GM12878 (cell line): ENCODE measurements around the gene SPAM1. TPM values are rescaled to one million over a fixed set of nuclear protein-coding genes. Genes with fewer than 3 reads are reported as not detected.

ENCODE experiments used
- ATAC-seq: fragments of 200-7000 bp; cut with Tn5 transposase; 3 replicates; pipeline ENCODE4 v1.9.1; 2020; ENCODE audit warnings: mild to moderate bottlenecking, moderate library complexity
- BruUV-seq: library from RNA; stranded (reverse); fragments of 400-500 nt; replicated peaks from 2 replicates; lab custom pipeline; 2021; lab: Mats Ljungman, UMichigan
- CTCF ChIA-PET: fragments of 300-600 bp; sonication (Branson Sonifier 250); formaldehyde crosslinking; extraction: SDS; loops from one replicate; lab custom pipeline; 2021; ENCODE audit warnings: inconsistent platforms; lab: Yijun Ruan, JAX
- POLR2A ChIA-PET: fragments of 350-600 bp; formaldehyde crosslinking; extraction: SDS; loops from one replicate; lab custom pipeline; 2021; ENCODE audit warnings: inconsistent platforms; lab: Charles Lee
- RAD21 ChIA-PET: fragments of 300-600 bp; sonication (Branson Sonifier 250); formaldehyde crosslinking; loops from one replicate; lab custom pipeline; 2023; ENCODE audit warnings: antibody characterized with exemption; ENCODE audit not compliant: unreplicated experiment; lab: Charles Lee
- SMC1A ChIA-PET: fragments of 300-600 bp; sonication (Branson Sonifier 250); formaldehyde crosslinking; loops from one replicate; lab custom pipeline; 2023; ENCODE audit not compliant: unreplicated experiment, uncharacterized antibody; lab: Charles Lee
- DNase-seq: peaks from one replicate; pipeline ENCODE4 v3.0.0-alpha.2; 2011; ENCODE audit warnings: low read depth, low spot score
- FAIRE-seq: peaks from 3 replicates; lab custom pipeline; 2011; peaks lifted over from hg19 to GRCh38; lab: Jason Lieb, UNC
- H2AFZ ChIP-seq: 2 replicates; pipeline ENCODE4 v1.6.0; 2011; ENCODE audit warnings: low read depth, low read length, control low read depth; ENCODE audit not compliant: control insufficient read depth
- H3K27ac ChIP-seq: 2 replicates; pipeline ENCODE4 v1.5.1; 2011; ENCODE audit warnings: control low read depth; ENCODE audit not compliant: control insufficient read depth, insufficient read depth
- H3K27me3 ChIP-seq, 2 experiments: replicated peaks in 1 of 2; 2 replicates each; pipeline versions ENCODE4 v1.6.0 to v1.6.1; 2011; ENCODE audit warnings: low read length in 1 of 2; ENCODE audit not compliant: control insufficient read depth in 2 of 2, insufficient read depth in 2 of 2
- H3K36me3 ChIP-seq, 2 experiments: 2 replicates each; pipeline ENCODE4 v1.5.1; 2011; ENCODE audit warnings: low read length in 1 of 2; ENCODE audit not compliant: control insufficient read depth in 2 of 2, insufficient read depth in 2 of 2
- H3K4me1 ChIP-seq: 2 replicates; pipeline ENCODE4 v1.6.1; 2011; ENCODE audit warnings: mild to moderate bottlenecking, low read length, moderate library complexity, mixed read lengths; ENCODE audit not compliant: control insufficient read depth, insufficient read depth
- H3K4me2 ChIP-seq: 2 replicates; pipeline ENCODE4 v1.6.0; 2011; ENCODE audit warnings: control low read depth; ENCODE audit not compliant: control insufficient read depth, insufficient read depth
- H3K4me3 ChIP-seq: fragments of 200-600 bp; sonication (generic); 2 replicates; pipeline ENCODE4 v1.5.1; 2016
- H3K79me2 ChIP-seq: 2 replicates; pipeline ENCODE4 v1.6.0; 2011; ENCODE audit warnings: low read length; ENCODE audit not compliant: control insufficient read depth, insufficient read depth
- H3K9ac ChIP-seq: 2 replicates; pipeline ENCODE4 v1.8.0; 2011; ENCODE audit warnings: low read length, control low read depth, mixed read lengths; ENCODE audit not compliant: control insufficient read depth, insufficient read depth
- H3K9me3 ChIP-seq: replicated peaks from 3 replicates; pipeline ENCODE4 v1.5.1; 2011; ENCODE audit warnings: mild to moderate bottlenecking, low read length; ENCODE audit not compliant: control insufficient read depth, insufficient read depth
- H4K20me1 ChIP-seq: 2 replicates; pipeline ENCODE4 v1.6.0; 2011; ENCODE audit not compliant: control insufficient read depth, insufficient read depth
- BMI1 ChIP-seq: fragments of 450-650 bp; IDR thresholded peaks from 2 replicates; pipeline ENCODE4 v1.6.1; 2016; ENCODE audit warnings: mild to moderate bottlenecking, moderate library complexity, borderline replicate concordance
- JUND ChIP-seq: IDR thresholded peaks from 2 replicates; pipeline ENCODE4 v1.6.1; 2012; ENCODE audit warnings: low read depth, mild to moderate bottlenecking, low read length, improper control_type of control experiment, moderate library complexity
- NR2C1 ChIP-seq: fragments of 450-650 bp; IDR thresholded peaks from 2 replicates; pipeline ENCODE4 v1.6.1; 2017; ENCODE audit warnings: antibody characterized with exemption, mild to moderate bottlenecking, moderate library complexity
- POLR2AphosphoS2 ChIP-seq: IDR thresholded peaks from 2 replicates; pipeline ENCODE4 v1.6.1; 2011; ENCODE audit warnings: low read depth, mild to moderate bottlenecking, low read length, improper control_type of control experiment, moderate library complexity
- POLR2AphosphoS5 ChIP-seq: IDR thresholded peaks from 2 replicates; pipeline ENCODE4 v1.6.1; 2011; ENCODE audit warnings: mild to moderate bottlenecking, low read length, inconsistent platforms
- RB1 ChIP-seq: fragments of 450-650 bp; formaldehyde crosslinking; IDR thresholded peaks from 2 replicates; pipeline ENCODE4 v1.6.1; 2017; ENCODE audit warnings: mild to moderate bottlenecking, borderline replicate concordance
- RCOR1 ChIP-seq: conservative IDR thresholded peaks from 2 replicates; pipeline ENCODE4 v1.6.1; 2012; ENCODE audit warnings: low read depth, low read length, improper control_type of control experiment
- SREBF1 ChIP-seq: IDR thresholded peaks from 2 replicates; pipeline ENCODE4 v1.6.1; 2012; ENCODE audit warnings: mild to moderate bottlenecking, low read length
- SREBF2 ChIP-seq: IDR thresholded peaks from 2 replicates; pipeline ENCODE4 v1.6.1; 2012; ENCODE audit warnings: mild to moderate bottlenecking, low read length
- WGBS: methylation state at CpG from one replicate; pipeline ENCODE4 v1.1.6; 2016; ENCODE audit warnings: low lambda C conversion rate; ENCODE audit not compliant: insufficient replicate concordance, insufficient coverage; ENCODE audit errors: missing lambda C conversion rate; 5-methylcytosine and 5-hydroxymethylcytosine counted together
- in situ Hi-C: fragments of 300-500 bp; cut with MboI; formaldehyde crosslinking; loops from 9 replicates; pipeline ENCODE4 v1.14.3; 2018; ENCODE audit warnings: mixed read lengths
- intact Hi-C: fragments of 100-400 bp; cut with micrococcal nuclease; formaldehyde crosslinking; loops from one replicate; pipeline ENCODE4 v1.14.2; 2022; ENCODE audit not compliant: unreplicated experiment
- polyA plus RNA-seq, 11 experiments: library from polyadenylated mRNA; depleted of rRNA in 4 of 11; unstranded in 6 of 11; stranded (reverse) in 5 of 11; fragments of >200 nt; fragmentation: Nextera tagmentation in 4 of 11; fragmentation: Illumina TruSeq in 1 of 11; extraction: Ambion mirVana in 4 of 11; extraction: Trizol in 1 of 11; gene quantifications; 1 replicate in 1 of 11; 2 replicates in 10 of 11; pipeline versions ENCODE4 v1.2.1 to v1.2.3, GENCODE V29; 2011 to 2016; ENCODE audit warnings: inconsistent platforms in 2 of 11, missing spikeins in 2 of 11, low read depth in 1 of 11
- total RNA-seq, 4 experiments: library from RNA; depleted of rRNA in 3 of 4; stranded (reverse); fragments of >200 nt in 3 of 4; fragmentation: Illumina TruSeq in 1 of 4; extraction: Trizol in 1 of 4; gene quantifications; 2 replicates each; pipeline versions ENCODE4 v1.2.1 to v1.2.3, GENCODE V29; 2013 to 2021

SPAM1 gene
- total and polyA plus RNA-seq, 10 of the 15 experiments (the other 5 are each of a cell fraction or from before 2014, with no cell fraction given): not detected

GRCh38 chr7:123879628-123880027, 45.4 kb upstream of the SPAM1 start:
- SMC1A ChIA-PET: interaction anchor here (0.8 to 4.9 kb wide), 3 partner anchors 14 to 201 kb away, joined by 3 to 26 read pairs (median 3); no protein-coding TSS in a partner anchor
- no peaks in the 10 kb centered on the region for H3K27me3 ChIP-seq
- in situ Hi-C loops: loop anchor here (10.0 kb wide), 1 partner anchor 385 kb away; no protein-coding TSS in a partner anchor
- H4K20me1 ChIP-seq: no peaks in the 10 kb centered on the region
- H3K4me1 ChIP-seq: no peaks in the 10 kb centered on the region
- CTCF ChIA-PET: interaction anchor here (0.6 to 3.5 kb wide), 6 partner anchors 8 to 386 kb away, joined by 3 to 18 read pairs (median 4); no protein-coding TSS in a partner anchor
- no peak for DNase-seq
- ATAC-seq: no peak
- no peak overlapping the region for H3K4me3 ChIP-seq
- 43% methylated on average over 4 of the region's 4 CpGs for WGBS
- TF ChIP-seq SREBF2 (no peak), RCOR1 (no peak), NR2C1 (no peak), BMI1 (no peak), RB1 (no peak), SREBF1 (no peak), JUND (no peak), POLR2AphosphoS2 (no peak), POLR2AphosphoS5 (no peak)
- TF ChIP-seq, all 136 proteins: peak for 0
- Histone ChIP-seq H3K9ac (no peak overlapping the region), H2AFZ (no peak overlapping the region), H3K27ac (no peak overlapping the region), H3K79me2 (no peaks in the 10 kb centered on the region), H3K9me3 (no peaks in the 10 kb centered on the region), H3K4me2 (no peak overlapping the region), H3K36me3 (no peaks in the 10 kb centered on the region)
- FAIRE-seq: no peak
- ChIA-PET RAD21 (no interaction called here), POLR2A (no interaction called here)
- intact Hi-C loops: no loop called here
- BruUV-seq: no TSS peak
